Breast epithelium (tissue), 3 donors: ENCODE data around the gene LYRM9.

Source experiments
- POLR2A ChIP-seq: fragments of 450-650 bp; IDR thresholded peaks from one replicate; pipeline ENCODE4 v1.6.1; 2016; ENCODE audit warnings: antibody characterized with exemption, mild to moderate bottlenecking, moderate library complexity
- POLR2AphosphoS5 ChIP-seq, 3 donors: sonication (generic); formaldehyde crosslinking; IDR thresholded peaks; one replicate each; pipeline ENCODE4 v1.6.1; 2017; ENCODE audit warnings: antibody characterized with exemption in 3 of 3
- TF ChIP-seq, protein P1 (sequence below), 3 donors: fragments of 450-650 bp; IDR thresholded peaks; one replicate each; pipeline ENCODE4 v1.5.1; 2016 to 2017; ENCODE audit warnings: antibody characterized with exemption in 3 of 3, mild to moderate bottlenecking in 3 of 3, moderate library complexity in 3 of 3

DNA sequence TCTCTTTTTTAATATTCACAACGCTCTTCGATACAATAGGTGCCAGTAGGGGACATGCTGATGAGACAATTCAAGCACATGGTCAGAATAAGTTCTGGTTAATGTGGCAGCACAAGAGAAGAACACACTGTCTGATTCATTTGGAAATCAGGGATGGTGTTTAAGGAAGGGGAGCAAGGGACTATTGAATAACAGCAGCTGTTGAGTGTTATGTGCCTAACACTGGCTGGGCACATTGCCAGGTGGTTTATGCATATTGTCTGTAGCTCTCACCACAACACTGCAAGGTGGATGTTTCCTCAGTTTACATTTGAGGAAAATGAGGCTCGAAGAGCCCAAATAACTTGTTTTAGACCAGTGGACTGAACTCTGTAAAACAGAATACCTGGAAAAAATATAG, 44.2 kb downstream of the LYRM9 start:
- TF ChIP-seq, protein P1, sequence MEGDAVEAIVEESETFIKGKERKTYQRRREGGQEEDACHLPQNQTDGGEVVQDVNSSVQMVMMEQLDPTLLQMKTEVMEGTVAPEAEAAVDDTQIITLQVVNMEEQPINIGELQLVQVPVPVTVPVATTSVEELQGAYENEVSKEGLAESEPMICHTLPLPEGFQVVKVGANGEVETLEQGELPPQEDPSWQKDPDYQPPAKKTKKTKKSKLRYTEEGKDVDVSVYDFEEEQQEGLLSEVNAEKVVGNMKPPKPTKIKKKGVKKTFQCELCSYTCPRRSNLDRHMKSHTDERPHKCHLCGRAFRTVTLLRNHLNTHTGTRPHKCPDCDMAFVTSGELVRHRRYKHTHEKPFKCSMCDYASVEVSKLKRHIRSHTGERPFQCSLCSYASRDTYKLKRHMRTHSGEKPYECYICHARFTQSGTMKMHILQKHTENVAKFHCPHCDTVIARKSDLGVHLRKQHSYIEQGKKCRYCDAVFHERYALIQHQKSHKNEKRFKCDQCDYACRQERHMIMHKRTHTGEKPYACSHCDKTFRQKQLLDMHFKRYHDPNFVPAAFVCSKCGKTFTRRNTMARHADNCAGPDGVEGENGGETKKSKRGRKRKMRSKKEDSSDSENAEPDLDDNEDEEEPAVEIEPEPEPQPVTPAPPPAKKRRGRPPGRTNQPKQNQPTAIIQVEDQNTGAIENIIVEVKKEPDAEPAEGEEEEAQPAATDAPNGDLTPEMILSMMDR (IDR thresholded peaks at IDR 0.05), result no peak
- no peak for TF ChIP-seq POLR2A
- TF ChIP-seq POLR2AphosphoS5 (IDR thresholded peaks at IDR 0.05), result no peak
